ENCODE data around the gene ZNF792. TPM values are rescaled to one million over a fixed set of nuclear protein-coding genes. Genes with fewer than 3 reads are reported as not detected.

The ZNF792 gene
- total and polyA plus RNA-seq, 2 of the 4 experiments (the other 2 are of a cell fraction) = 1.5 to 4.8 TPM

GRCh38 chr19:34969721-34970120 lies 5.7 kb upstream of the ZNF792 start:
- no peak for DNase-seq
- H3K23ac ChIP-seq (ENCODE audit: low read depth, low read length) = no peak overlapping the region
- H3K4me1 ChIP-seq (ENCODE audit: control insufficient read depth, insufficient read depth, low read length) = no peaks in the 10 kb centered on the region
- CTCF ChIA-PET = no interaction called here
- H3K9me3 ChIP-seq (ENCODE audit: control insufficient read depth, insufficient read depth, low read length) = peaks cover 10% of the 10 kb centered on the region
- in situ Hi-C loops (cut with MboI; ENCODE audit: low sequenced_read_pairs) (no loop called here), intact Hi-C loops (cut with micrococcal nuclease) (no loop called here), dilution Hi-C loops (cut with HindIII; ENCODE audit: low sequenced_read_pairs, unreplicated experiment) (no loop called here)
- no peak overlapping the region for H3K18ac ChIP-seq (ENCODE audit: low read depth, low read length)
- no peak overlapping the region for H4K8ac ChIP-seq (ENCODE audit: low read depth in 2 of 2, low read length in 2 of 2)
- H3K9me1 ChIP-seq (ENCODE audit: insufficient read depth, low read length) = no peaks in the 10 kb centered on the region
- BruUV-seq (replicated peaks) = no TSS peak
- H2AFZ ChIP-seq (replicated peaks; ENCODE audit: low read length, poor library complexity) = no peak overlapping the region
- no peak overlapping the region for H4K91ac ChIP-seq (ENCODE audit: insufficient read depth, low read depth, low read length)
- no peak overlapping the region for H2AK9ac ChIP-seq (replicated peaks; ENCODE audit: low read depth, low read length, poor library complexity)
- H2AK5ac ChIP-seq (ENCODE audit: low read depth, low read length) = no peak overlapping the region
- H4K20me1 ChIP-seq (ENCODE audit: insufficient read depth, low read length) = no peaks in the 10 kb centered on the region
- H3K4me2 ChIP-seq (ENCODE audit: low read depth, low read length) = no peak overlapping the region
- no peak overlapping the region for H2BK20ac ChIP-seq (ENCODE audit: low read depth, low read length)
- TF ChIP-seq RCOR1 (IDR thresholded peaks at IDR 0.05; ENCODE audit: insufficient replicate concordance, low read length) = no peak
- no peak for TF ChIP-seq CTCF (conservative IDR thresholded peaks at IDR 0.05; ENCODE audit: low read depth, low read length)
- TF ChIP-seq CEBPB (IDR thresholded peaks at IDR 0.05; ENCODE audit: low read depth, low read length) = no peak
- no peak for TF ChIP-seq BHLHE40 (IDR thresholded peaks at IDR 0.05; ENCODE audit: low read depth, low read length)
- no peak for TF ChIP-seq NFE2L2 (IDR thresholded peaks at IDR 0.05; ENCODE audit: low read depth, low read length)
- TF ChIP-seq MAZ (IDR thresholded peaks at IDR 0.05; ENCODE audit: borderline replicate concordance, low read depth, low read length) = no peak
- no peak for TF ChIP-seq USF2 (IDR thresholded peaks at IDR 0.05; ENCODE audit: low read depth, low read length)
- no peak for TF ChIP-seq CHD1 (IDR thresholded peaks at IDR 0.05; ENCODE audit: low read depth, low read length)
- TF ChIP-seq POLR2A (IDR thresholded peaks at IDR 0.05; ENCODE audit: low read depth, low read length) = no peak
- no peak overlapping the region for H3K4ac ChIP-seq (ENCODE audit: low read depth, low read length)
- no peaks in the 10 kb centered on the region for H3K79me1 ChIP-seq (ENCODE audit: low read depth in 1 of 2, low read length in 2 of 2)
- H2BK5ac ChIP-seq (ENCODE audit: low read depth, low read length, poor library complexity, severe bottlenecking) = no peak overlapping the region
- no peak for ATAC-seq (ENCODE audit: low read depth)
- no peak overlapping the region for H3K4me3 ChIP-seq (ENCODE audit: insufficient read depth, low read depth, low read length)
- no CpG with 5 or more reads among the region's 6 CpGs for WGBS, 2 experiments (ENCODE audit: extremely low coverage in 2 of 2, insufficient read length in 1 of 2)
- POLR2A ChIA-PET (ENCODE audit: unreplicated experiment) = no interaction called here
- H3K56ac ChIP-seq (ENCODE audit: extremely low read depth, insufficient read depth, low read length) = no peak overlapping the region
- no peak overlapping the region for H3K27ac ChIP-seq (ENCODE audit: insufficient read depth, low read length)
- no peak overlapping the region for H2BK15ac ChIP-seq (ENCODE audit: low read depth, low read length)
- peaks cover 8% of the 10 kb centered on the region for H3K27me3 ChIP-seq (ENCODE audit: control insufficient read depth, insufficient read depth, low read length)
- H3K36me3 ChIP-seq (ENCODE audit: control insufficient read depth, insufficient read depth, low read length) = no peaks in the 10 kb centered on the region
- no peak overlapping the region for H3K9ac ChIP-seq (ENCODE audit: low read depth, low read length)
- no peak overlapping the region for H4K5ac ChIP-seq (ENCODE audit: low read depth, low read length)
- H2BK120ac ChIP-seq (ENCODE audit: low read depth, low read length) = no peak overlapping the region
- no peak overlapping the region for H3K14ac ChIP-seq (replicated peaks; ENCODE audit: low read depth, low read length)

Data from IMR-90 (cell line).